Measurements from ENCODE around the gene MFN1.

Gene MFN1

DNA sequence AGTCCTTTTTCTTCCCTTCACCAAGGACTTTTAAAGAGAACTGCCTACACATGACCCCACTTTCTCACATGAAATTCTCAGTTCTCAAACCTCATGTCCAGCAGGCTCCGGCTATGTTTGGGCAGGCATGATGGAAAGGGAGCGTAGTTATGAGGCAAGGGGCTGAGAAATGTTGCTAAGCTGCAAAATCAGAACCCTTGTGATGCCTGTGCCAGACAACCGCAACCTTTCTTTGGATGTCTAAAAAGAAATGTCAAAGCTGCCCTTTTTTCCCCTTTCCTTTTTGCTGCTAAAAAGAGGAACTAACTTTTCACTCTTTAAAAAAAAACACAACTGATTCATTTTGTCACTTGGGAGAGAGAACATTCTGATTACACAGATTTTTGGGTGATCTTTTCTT lies 84.5 kb downstream of the MFN1 start:
- DNase-seq (ENCODE audit: low spot score): no peak

DNA sequence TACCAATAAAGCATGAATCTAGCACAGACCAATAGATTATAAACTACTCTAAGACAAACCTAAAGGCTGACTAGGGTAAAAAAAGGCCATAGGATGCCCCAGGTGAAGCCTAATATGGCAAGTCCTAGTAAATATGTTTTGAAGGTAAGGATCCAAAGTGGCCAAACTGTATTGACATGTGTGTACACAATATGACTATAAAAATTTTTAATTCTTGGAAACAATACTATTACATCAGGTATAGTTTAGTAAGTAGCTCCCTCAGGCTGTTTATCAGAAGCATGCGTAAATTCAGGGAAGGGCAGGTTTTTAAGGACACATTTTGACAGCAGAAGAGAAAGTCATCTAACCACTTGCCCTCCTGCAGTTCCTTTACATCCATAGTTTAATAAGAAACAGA lies 84.9 kb downstream of the MFN1 start:
- DNase-seq (ENCODE audit: low spot score): no peak

DNA sequence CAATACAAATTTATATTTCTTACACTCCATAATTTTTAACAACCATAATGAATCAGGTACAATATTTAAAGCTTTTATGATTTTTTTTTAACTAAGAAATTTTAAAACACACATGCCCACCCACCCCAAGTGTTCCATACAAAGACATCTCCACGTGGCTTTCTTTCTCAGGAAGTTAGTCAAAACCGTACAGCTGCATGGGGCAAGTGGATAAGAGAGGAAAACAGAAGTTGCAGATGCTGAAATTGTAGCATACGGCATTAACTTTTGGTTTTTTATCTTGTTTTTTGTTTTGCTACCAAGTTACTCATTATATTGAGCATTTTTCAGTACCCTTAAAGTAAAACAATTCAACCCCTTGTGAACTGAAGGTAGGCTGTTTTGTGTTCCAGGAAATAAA lies 89.0 kb downstream of the MFN1 start:
- no peak for DNase-seq (ENCODE audit: low spot score)

DNA sequence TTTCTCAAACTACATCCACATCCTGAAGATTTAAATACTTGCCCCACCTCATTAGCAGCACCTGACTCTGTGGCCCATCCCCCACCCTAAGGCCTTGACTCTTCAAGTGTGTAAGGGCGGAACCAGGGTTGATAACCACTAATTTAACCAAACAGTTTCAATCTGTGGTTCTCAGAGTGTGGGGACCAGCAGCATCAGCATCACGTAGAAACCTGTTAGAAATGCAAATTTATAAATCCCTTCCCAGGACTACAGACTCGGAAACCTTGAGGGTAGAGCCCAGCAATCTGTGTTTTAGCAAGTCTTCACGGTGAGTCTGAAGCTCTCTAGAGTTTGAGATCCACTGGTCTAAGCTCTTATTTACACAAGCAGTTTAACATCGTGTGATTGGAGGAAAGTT lies 91.3 kb downstream of the MFN1 start:
- no peak for DNase-seq (ENCODE audit: low spot score)
